Measurements from ENCODE around the gene SLC6A7. TPM values are rescaled to one million over a fixed set of nuclear protein-coding genes. Genes with fewer than 3 reads are reported as not detected.
A peak's percentile ranks its signal among the peaks of the same experiment; 100 is the strongest.

The SLC6A7 gene
- total RNA-seq, 1 donor from 2014 or later, result not detected

GRCh38 chr5:150175076-150175475 is 14.8 kb upstream of the SLC6A7 start:
- no peak for DNase-seq

DNA sequence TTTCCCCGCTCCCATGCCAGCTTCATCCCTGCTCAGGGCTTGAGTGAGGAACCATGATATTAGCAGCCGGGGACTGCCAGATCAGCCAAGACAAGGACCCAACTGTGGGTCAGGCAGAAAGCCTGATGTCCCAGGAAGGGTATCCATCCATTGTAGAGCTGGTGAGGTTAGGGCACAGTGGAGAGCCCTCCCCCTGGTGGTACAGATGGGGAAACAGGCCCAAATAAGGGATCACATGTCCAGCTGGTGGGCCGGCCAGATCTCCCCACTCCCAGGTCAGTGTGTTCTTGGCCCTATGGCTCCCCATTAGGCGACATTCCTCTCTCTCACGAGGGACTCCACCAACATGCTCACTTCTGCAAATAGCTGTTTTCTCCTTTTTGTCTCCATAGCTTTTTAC is 14.3 kb upstream of the SLC6A7 start:
- DNase-seq, result peak; percentile 64

DNA sequence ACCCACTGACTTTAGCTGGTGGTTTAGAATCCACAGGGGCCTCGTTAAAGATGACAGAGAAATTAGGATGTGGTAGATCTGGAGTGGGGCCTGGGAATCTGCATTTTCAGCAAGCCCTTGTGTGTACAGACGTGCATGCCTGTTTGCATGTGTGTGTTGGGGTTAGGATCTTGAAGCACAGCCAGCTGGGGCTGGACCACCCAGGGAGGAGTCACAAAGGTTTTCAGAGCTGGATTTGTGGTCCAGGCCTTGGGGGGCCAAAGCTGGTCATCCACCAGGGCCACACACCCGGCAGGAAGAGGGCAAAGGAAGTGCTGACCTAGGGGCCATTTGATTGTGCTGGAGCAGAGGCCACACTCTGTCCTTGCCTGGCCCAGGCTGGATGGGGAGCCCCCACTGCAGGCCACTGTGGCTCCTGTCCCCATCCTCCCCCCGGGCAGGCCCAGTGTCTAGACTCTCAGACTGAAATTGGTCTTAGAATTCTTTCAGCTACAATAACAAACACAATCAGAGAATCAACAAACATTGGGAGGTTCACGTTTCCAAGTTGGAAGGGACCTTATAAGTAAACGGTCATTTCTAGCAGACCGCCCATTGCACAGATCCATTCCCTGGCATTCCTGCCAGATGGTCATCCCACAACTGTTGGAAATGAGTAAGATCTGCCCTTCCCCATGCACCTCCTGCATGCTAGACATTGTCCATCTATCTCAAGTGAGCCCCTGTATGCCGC is 13.0 kb upstream of the SLC6A7 start:
- DNase-seq, result no peak

DNA sequence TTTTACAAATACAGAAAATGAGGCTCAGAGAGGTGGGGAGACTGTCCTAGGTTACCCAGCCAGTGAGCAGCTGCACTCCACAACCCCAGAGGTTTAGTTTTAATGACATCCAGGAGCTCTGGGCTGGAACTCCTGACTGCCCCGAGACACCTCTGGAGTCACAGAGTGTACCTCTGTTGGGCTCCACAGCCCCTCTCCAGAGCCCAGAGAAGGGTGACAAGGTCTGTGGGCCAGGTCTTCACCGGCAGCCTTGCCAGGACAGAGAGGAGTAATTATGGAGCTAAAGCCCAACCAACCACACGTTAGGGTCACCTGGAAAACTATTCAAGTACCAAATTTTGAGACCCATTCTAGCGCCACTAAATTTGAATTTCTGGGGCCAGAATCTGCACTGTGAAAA is 12.1 kb upstream of the SLC6A7 start:
- DNase-seq, result no peak

- DNase-seq, result no peak
These were observed 11.6 kb upstream of the SLC6A7 start for GRCh38 chr5:150178262-150178661.

DNA sequence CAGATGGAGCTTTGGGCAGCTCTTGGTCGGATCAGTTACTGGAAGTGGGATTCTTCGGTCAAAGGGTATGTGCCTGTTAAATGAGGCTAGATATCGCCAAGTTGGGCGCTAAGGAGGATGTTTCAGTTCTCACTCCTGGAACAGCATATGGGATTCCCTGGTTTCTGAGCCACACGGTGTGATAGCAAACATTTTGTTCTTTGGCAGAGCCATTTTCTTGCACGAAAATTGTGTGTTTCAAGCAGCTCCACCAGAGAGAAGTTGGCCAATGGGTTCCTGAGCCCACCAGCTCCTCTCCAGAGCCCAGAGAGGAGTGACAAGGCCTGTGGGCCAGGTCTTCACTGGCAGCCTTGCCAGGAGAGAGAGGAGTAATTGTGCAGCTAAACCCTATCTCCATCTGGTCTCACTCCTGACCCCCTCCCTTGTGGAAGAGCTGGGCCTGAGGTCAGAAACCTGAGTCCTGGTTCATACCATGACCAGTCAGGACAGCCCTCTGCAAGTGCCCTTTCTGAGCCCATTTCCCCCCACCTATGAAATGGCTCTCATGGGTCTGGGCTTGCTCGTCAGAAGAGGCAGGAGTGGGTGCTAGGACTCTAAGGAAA is 10.7 kb upstream of the SLC6A7 start:
- DNase-seq, result no peak

GRCh38 chr5:150180241-150181026 is 9.4 kb upstream of the SLC6A7 start:
- DNase-seq, result no peak

DNA sequence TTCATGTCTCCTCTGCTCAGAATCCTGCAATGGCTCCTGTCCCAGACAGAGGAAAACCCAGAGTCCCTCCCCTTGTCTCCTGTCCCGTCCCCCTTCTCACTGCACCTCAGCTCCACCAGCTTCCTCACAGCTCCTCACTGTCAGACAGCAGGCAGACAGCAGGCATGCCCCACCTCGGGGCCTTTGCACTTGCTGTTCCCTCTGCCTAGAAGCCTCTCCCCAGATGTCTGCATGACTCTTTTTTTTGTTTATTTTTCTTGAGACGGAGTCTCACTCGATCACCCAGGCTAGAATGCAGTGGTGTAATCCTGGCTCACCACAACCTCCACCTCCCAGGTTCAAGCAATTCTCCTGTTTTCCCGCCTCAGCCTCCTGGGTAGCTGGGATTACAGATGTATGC is 8.8 kb upstream of the SLC6A7 start:
- DNase-seq, result no peak

DNA sequence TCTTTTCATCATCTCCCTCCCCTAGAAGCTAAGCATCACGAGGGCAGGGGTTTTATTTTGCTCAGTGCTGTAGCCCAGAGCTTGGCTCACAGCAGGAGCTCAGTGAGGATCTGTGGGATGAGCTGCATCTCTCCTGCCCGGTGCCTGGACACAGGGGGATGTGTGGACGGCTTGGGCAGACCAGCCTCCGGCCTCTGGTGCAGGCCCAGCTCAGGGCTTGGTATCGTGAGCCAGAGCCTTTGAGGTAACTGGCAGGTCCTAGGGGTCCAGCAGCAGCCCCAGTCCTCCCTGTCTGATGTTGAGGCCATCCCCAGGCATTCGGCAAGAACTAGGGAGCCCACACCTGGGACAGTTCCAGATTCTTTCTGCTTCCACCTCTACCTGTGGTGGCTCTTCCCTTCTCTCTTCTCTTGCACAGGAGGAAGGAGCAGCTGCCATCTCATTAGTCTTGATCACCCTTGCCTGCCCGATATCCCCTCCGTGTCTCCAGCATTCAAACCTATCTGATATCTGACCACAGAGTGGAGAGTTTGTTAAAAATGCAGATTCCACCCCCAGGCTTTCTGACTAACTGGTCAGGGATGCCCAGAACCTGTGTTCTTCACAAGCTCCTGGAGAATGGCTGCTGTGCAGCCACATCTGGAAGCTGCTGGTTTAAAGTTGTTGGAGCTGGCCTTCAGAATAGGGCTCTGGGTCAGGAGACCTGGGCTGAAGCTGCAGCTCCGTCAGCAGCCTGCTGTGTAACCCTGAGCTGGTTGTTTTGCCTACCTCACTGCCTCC is 7.9 kb upstream of the SLC6A7 start:
- no peak for DNase-seq

GRCh38 chr5:150182774-150183173 is 7.1 kb upstream of the SLC6A7 start:
- DNase-seq, result no peak

DNA sequence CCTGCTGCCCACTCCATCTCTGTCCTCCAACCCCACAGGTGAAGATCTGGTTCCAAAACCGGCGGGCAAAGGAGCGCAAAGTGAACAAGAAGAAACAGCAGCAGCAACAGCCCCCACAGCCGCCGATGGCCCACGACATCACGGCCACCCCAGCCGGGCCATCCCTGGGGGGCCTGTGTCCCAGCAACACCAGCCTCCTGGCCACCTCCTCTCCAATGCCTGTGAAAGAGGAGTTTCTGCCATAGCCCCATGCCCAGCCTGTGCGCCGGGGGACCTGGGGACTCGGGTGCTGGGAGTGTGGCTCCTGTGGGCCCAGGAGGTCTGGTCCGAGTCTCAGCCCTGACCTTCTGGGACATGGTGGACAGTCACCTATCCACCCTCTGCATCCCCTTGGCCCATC is 6.4 kb upstream of the SLC6A7 start:
- no peak for DNase-seq

DNA sequence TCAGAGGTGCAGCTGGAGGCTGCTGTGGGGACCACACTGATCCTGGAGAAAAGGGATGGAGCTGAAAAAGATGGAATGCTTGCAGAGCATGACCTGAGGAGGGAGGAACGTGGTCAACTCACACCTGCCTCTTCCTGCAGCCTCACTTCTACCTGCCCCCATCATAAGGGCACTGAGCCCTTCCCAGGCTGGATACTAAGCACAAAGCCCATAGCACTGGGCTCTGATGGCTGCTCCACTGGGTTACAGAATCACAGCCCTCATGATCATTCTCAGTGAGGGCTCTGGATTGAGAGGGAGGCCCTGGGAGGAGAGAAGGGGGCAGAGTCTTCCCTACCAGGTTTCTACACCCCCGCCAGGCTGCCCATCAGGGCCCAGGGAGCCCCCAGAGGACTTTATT is 5.9 kb upstream of the SLC6A7 start:
- DNase-seq, result no peak

DNA sequence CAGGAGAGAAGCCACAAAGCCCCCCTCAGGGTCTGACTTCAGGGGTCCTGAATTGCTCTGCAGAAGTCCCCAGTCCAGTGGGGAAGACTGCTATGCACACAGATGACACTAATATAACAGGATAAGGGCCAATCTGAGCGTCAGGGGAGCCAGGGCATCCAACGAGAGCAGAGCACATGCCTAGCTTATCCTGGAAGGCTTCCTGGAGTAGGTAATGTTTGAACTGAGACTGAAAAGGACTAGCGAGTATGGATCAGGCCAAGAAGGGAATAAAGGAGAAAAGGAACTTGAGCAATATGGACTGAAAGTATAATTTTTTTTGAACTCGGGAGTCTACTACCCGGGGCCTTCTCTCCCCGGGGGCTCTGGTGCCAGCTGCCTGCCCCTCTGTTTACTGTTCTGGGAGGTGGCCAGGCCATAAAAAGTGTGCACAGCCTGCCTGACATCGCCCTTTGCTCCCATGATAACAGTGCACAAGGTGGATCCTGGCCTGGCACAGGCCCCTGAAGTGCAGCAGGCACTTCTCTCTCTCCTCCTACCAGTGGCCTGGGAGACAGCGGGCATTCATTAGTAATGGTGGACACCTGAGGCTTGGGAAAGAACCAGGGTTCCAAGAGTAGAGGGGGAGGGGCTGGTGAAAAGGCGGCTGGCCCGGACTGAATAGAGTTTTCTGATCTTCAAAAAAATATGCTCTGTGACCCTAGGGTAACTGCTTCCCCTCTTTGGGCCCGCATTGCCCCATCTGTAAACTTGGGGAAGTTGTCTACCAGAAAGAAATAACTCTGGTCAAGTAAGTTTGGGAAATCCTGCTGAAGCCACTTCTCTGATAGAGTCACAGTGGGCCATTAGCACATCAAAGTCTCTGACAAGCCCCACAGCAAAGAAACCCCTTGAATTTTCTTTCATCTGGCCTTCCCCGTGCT is 4.6 kb upstream of the SLC6A7 start:
- DNase-seq, result no peak

DNA sequence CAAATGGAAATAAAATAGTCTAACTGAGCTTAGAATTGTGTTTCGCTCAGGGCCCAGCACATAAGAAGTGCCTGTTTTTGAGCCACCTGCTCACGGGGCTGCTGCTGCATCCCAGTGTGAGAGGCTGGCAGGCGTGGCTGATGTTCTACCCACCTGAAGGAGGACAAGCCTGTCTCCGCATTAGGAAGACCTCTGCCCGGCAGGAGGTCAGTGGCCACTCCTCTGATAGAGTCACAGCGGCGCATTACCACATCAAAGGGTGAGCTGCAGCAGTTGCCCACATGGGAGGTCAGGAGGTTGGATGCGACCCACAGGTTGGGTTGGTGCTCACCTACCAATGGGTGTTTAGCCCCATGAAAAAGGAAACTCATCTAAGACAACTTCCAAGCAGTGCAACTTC is 3.7 kb upstream of the SLC6A7 start:
- DNase-seq, result no peak

GRCh38 chr5:150186897-150187296 is 3.0 kb upstream of the SLC6A7 start:
- no peak for DNase-seq

DNA sequence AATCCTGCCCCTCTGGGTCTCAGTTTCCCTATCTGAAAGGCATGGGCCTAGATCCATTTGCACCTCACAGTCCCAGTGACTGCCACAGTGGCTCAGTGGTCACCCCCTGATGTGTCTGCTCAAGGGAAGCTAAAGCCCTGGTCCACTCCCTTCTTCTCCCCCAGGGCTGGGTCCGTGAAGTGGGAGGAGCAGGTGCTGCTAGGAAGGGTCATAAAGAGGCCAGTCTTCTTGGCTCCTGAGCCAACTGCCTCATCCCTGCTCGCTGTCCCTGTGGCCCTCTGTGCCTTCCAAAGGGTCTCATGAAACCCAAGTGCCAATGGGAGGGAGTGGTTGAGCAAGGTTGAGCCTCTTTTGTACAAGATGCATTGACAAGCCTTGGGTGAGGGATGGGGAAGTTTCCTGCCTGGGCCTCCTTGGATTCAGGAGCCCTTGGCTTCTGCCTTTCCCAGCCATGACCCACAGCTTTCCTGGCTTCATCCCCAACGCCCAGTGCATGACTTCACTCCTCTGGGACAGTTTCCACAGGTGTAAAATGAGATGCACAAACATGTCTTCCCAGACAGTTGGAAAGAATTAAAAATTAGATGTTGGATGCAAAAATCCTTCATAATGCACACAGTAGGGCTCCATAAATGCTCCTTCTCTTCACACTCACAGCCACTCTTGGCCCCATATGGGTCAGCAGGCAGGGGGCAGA is 1.6 kb upstream of the SLC6A7 start:
- no peak for DNase-seq

DNA sequence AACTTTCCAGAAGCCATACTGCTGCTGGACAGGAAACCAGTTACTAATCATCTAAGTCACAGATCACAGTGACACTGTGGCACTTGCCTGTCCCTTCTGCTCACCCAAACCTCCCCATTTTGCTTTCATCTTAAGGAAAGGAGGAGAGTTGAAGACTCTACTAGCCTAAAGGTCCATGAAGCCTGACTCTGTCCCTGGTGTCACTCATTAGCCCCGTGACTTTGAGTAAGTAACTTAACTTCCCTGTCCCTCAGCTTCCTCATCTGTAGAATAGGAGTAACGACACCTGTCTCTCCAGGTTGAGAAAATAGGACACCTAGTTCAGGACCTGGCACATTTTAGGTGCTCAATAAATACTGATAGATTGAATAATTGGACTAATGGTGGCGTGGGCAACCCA is 536 bp upstream of the SLC6A7 start:
- DNase-seq, result no peak

GRCh38 chr5:150190503-150190979 is 679 bp downstream of the SLC6A7 start:
- no peak for DNase-seq

DNA sequence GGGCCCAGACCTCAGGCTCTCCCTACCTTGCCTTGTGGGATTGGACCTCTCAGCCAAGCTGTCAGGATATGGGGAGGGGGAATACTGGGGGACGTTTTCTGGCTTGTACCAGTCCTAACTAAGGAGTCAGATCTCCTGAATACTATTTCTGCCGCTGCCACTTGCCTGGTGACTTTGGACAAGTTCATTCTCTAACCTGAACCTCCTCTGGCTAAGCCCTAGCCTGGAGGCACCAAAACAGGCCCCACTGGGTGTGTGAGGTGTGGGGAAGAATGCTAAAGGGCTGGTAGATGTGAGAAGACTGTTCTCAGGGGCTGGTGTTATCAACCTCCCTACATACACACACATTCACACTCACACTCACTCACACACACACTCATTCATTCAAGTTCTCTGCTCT is 1.1 kb downstream of the SLC6A7 start:
- no peak for DNase-seq

- no peak for DNase-seq
These were observed 2.6 kb downstream of the SLC6A7 start for GRCh38 chr5:150192462-150192861.

Data from dermis blood vessel endothelial cell (primary cell).